ENCODE measurements around the gene PHF11. TPM values are rescaled to one million over a fixed set of nuclear protein-coding genes. Genes with fewer than 3 reads are reported as not detected.

The PHF11 gene
- total and polyA plus RNA-seq, 12 donors, result 16.6 to 61.2 (median 21.2) TPM

DNA sequence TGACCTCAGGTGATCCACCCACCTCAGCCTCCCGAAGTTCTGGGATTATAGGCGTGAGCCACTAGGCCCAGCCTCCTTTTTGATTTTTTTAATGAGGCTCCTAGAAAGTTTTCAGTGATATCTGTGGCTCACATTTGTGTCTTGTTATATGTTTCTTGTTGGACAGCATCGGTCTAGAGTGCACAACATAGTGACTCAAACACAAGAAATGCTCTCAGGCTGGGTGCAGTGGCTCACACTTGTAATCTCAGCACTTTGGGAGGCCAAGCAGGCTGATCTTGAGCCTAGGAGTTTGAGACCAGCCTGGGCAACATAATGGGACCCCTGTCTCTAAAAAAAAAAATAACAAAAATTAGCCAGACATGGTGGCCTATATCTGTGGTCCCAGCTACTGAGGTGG lies 8.2 kb downstream of the PHF11 start:
- H3K36me3 ChIP-seq, result peaks cover 0 to 56% (median 0%) of the 10 kb centered on the region in 9 donors
- no peaks in the 10 kb centered on the region for H3K27me3 ChIP-seq
- H3K27ac ChIP-seq, result no peak overlapping the region
- no peaks in the 10 kb centered on the region for H3K9me3 ChIP-seq
- ATAC-seq, result no peak
- WGBS, 2 donors, result 97% methylated on average over 3 of the region's 3 CpGs
- H3K4me3 ChIP-seq, result no peak overlapping the region
- peaks cover 0 to 25% (median 6%) of the 10 kb centered on the region in 9 donors for H3K4me1 ChIP-seq
- no peak for DNase-seq
- TF ChIP-seq, protein P1, sequence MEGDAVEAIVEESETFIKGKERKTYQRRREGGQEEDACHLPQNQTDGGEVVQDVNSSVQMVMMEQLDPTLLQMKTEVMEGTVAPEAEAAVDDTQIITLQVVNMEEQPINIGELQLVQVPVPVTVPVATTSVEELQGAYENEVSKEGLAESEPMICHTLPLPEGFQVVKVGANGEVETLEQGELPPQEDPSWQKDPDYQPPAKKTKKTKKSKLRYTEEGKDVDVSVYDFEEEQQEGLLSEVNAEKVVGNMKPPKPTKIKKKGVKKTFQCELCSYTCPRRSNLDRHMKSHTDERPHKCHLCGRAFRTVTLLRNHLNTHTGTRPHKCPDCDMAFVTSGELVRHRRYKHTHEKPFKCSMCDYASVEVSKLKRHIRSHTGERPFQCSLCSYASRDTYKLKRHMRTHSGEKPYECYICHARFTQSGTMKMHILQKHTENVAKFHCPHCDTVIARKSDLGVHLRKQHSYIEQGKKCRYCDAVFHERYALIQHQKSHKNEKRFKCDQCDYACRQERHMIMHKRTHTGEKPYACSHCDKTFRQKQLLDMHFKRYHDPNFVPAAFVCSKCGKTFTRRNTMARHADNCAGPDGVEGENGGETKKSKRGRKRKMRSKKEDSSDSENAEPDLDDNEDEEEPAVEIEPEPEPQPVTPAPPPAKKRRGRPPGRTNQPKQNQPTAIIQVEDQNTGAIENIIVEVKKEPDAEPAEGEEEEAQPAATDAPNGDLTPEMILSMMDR (IDR thresholded peaks at IDR 0.05), result no peak
- intact Hi-C loops (cut with DNase I), result no loop called here

DNA sequence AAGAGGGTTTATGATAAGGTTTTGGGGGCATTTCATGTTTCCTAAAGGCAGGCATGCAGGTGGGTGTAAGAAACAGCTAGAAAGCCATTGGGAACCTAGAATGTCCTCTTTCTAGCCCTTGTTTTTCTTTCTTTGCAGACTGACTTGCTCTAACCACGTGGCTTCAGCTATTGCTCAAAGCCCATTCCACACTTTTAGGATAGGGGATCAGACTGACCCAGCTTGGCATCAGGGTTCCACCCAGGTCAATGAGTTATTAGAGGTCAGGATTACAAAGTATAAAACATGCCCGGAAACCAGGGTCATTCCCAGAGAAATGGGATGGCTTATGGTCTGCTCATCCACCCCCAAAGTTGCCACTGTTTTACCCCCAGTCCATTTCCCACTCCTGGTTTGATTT lies 16.8 kb downstream of the PHF11 start:
- H3K36me3 ChIP-seq, result peaks cover 0 to 97% (median 15%) of the 10 kb centered on the region in 9 donors
- H3K27me3 ChIP-seq, result no peaks in the 10 kb centered on the region
- no peak overlapping the region for H3K27ac ChIP-seq
- 94 to 96% methylated on average over 2 of the region's 2 CpGs for WGBS, 2 donors
- H3K9me3 ChIP-seq, result no peaks in the 10 kb centered on the region
- DNase-seq, result no peak
- ATAC-seq, result no peak
- H3K4me1 ChIP-seq, result peaks cover 0 to 6% (median 0%) of the 10 kb centered on the region in 9 donors
- intact Hi-C loops (cut with DNase I), result no loop called here
- no peak overlapping the region for H3K4me3 ChIP-seq
- TF ChIP-seq, protein P1 (IDR thresholded peaks at IDR 0.05), result no peak

DNA sequence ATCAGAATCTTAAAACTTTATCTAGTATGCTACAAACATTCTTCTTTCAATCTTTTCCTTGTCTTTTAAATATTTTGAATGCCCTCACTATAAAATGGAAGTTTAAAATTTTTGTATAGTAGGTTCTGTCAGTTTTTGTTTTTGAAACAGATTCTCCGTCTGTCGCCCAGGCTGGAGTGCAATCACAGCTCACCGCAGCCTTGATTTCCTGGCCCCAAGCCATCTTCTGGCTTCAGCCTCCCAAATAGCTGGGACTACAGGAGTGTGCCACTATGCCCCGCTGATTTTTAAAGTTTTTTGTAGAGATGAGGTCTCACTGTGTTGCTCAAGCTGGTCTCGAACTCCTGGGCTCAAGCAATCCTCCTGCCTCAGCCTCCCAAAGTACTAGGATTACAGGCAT lies 20.7 kb downstream of the PHF11 start:
- DNase-seq, result peak in 1 of 2 donors; percentile 34
- Histone ChIP-seq H3K9me3 (no peaks in the 10 kb centered on the region), H3K4me1 (peaks cover 0 to 10% (median 4%) of the 10 kb centered on the region in 9 donors), H3K27ac (no peak overlapping the region), H3K4me3 (no peak overlapping the region), H3K27me3 (no peaks in the 10 kb centered on the region), H3K36me3 (peaks cover 0 to 98% (median 18%) of the 10 kb centered on the region in 9 donors)
- TF ChIP-seq, protein P1 (IDR thresholded peaks at IDR 0.05), result no peak
- WGBS, 2 donors, result 48 to 60% methylated on average over 5 of the region's 5 CpGs
- peak in 3 of 8 donors; percentile 43 to 60 (median 49) for ATAC-seq
- intact Hi-C loops (cut with DNase I), result no loop called here

DNA sequence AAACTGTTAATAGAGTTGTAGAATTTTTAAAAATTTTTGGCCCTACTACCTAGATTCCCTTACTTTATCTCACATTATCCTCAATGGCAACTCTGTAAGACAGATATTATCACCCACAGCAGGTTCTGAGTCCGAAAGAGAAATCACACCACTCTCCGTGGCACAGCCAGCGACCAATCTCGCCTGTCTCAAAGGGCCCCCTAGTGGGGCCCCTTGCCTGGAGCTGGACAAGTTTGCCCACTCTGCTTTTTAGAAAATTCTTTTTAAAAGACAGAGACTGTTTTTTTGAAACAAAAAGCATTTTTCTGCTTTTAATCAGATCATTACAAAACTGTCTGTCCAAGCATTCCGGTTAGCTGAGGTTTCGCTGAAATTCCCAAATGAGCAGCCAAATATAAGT lies 21.7 kb downstream of the PHF11 start:
- WGBS, 2 donors, result 75 to 86% methylated on average over 6 of the region's 6 CpGs
- peak in 1 of 2 donors; percentile 21 for DNase-seq
- intact Hi-C loops (cut with DNase I), result no loop called here
- no peaks in the 10 kb centered on the region for H3K27me3 ChIP-seq
- TF ChIP-seq, protein P1 (IDR thresholded peaks at IDR 0.05), result peak in 6 of 9 donors; percentile 9 to 38 (median 34)
- no peak overlapping the region for H3K27ac ChIP-seq
- peaks cover 0 to 98% (median 22%) of the 10 kb centered on the region in 9 donors for H3K36me3 ChIP-seq
- no peak for ATAC-seq
- no peak overlapping the region for H3K4me3 ChIP-seq
- H3K9me3 ChIP-seq, result no peaks in the 10 kb centered on the region
- H3K4me1 ChIP-seq, result peaks cover 0 to 14% (median 9%) of the 10 kb centered on the region in 9 donors

Measured in heart right ventricle (tissue), 16 donors.